ENCODE results near the gene OR9G4. TPM values are rescaled to one million over a fixed set of nuclear protein-coding genes. Genes with fewer than 3 reads are reported as not detected.

Gene OR9G4
- total and polyA plus RNA-seq, 10 of the 15 experiments (the other 5 are each of a cell fraction or from before 2014, with no cell fraction given): not detected

DNA sequence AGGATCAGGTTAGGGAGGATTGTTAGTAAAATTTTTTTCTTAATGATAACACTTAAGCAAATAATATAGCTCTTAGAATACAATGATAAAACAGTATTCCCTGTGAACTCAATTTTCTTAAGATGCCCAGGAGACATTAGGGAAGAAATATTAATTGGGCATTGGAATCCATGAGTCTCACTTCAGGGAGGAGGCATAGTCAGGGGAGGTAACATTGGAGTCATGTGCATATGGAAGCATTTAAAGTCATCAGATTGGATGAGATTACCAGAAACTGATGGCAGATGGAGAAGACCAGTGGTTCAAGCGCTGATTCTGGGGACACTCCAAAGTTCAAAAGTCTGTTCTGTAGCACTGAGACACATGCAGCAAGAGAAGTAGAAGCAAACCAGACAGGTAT is 49.7 kb downstream of the OR9G4 start, which contains the start of gene OR9G1:
Gene OR9G1, plus strand, starts transcription at position 301 of the 400 bp plus-strand sequence. CDS start 1,293 bp downstream, outside the sequence.
- ChIA-PET POLR2A (no interaction called here), RAD21 (ENCODE audit: unreplicated experiment) (no interaction called here), SMC1A (ENCODE audit: uncharacterized antibody, unreplicated experiment) (no interaction called here), CTCF (no interaction called here)
- H3K4me3 ChIP-seq: no peak within 1 kb of the TSS
- H3K27ac ChIP-seq (ENCODE audit: control insufficient read depth, insufficient read depth): no peak within 1 kb of the TSS
- BruUV-seq (replicated peaks): no TSS peak
- H3K27me3 ChIP-seq (replicated peaks in 1 of 2; ENCODE audit: control insufficient read depth in 2 of 2, insufficient read depth in 2 of 2, low read length in 1 of 2): no peaks in the 10 kb centered on the region
- 33% methylated on average over 1 of the region's 1 CpG for WGBS (ENCODE audit: insufficient coverage, insufficient replicate concordance, low lambda C conversion rate, missing lambda C conversion rate)
- H2AFZ ChIP-seq (ENCODE audit: control insufficient read depth, low read depth, low read length): no peak within 1 kb of the TSS
- no peaks in the 10 kb centered on the region for H3K79me2 ChIP-seq (ENCODE audit: control insufficient read depth, insufficient read depth, low read length)
- no peak for FAIRE-seq
- no peaks in the 10 kb centered on the region for H3K9me3 ChIP-seq (replicated peaks; ENCODE audit: control insufficient read depth, insufficient read depth, low read length)
- no peaks in the 10 kb centered on the region for H3K4me1 ChIP-seq (ENCODE audit: control insufficient read depth, insufficient read depth, low read length)
- no peak for DNase-seq (ENCODE audit: low read depth, low spot score)
- intact Hi-C loops (cut with micrococcal nuclease; ENCODE audit: unreplicated experiment): no loop called here
- H4K20me1 ChIP-seq (ENCODE audit: control insufficient read depth, insufficient read depth): no peaks in the 10 kb centered on the region
- no peak for ATAC-seq
- H3K9ac ChIP-seq (ENCODE audit: control insufficient read depth, insufficient read depth, low read length): no peak within 1 kb of the TSS
- in situ Hi-C loops (cut with MboI): no loop called here
- H3K4me2 ChIP-seq (ENCODE audit: control insufficient read depth, insufficient read depth): no peak within 1 kb of the TSS
- H3K36me3 ChIP-seq (ENCODE audit: control insufficient read depth in 2 of 2, insufficient read depth in 2 of 2, low read length in 1 of 2): no peaks in the 10 kb centered on the region
- no peak for TF ChIP-seq BRCA1 (IDR thresholded peaks at IDR 0.05; ENCODE audit: low read depth, low read length)
- TF ChIP-seq, protein P1, sequence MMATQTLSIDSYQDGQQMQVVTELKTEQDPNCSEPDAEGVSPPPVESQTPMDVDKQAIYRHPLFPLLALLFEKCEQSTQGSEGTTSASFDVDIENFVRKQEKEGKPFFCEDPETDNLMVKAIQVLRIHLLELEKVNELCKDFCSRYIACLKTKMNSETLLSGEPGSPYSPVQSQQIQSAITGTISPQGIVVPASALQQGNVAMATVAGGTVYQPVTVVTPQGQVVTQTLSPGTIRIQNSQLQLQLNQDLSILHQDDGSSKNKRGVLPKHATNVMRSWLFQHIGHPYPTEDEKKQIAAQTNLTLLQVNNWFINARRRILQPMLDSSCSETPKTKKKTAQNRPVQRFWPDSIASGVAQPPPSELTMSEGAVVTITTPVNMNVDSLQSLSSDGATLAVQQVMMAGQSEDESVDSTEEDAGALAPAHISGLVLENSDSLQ (IDR thresholded peaks at IDR 0.05): no peak
- TF ChIP-seq BMI1 (IDR thresholded peaks at IDR 0.05; ENCODE audit: borderline replicate concordance): no peak
- TF ChIP-seq JUND (IDR thresholded peaks at IDR 0.05; ENCODE audit: low read depth, low read length): no peak
- TF ChIP-seq IKZF1 (conservative IDR thresholded peaks at IDR 0.05): no peak
- TF ChIP-seq, protein P2, sequence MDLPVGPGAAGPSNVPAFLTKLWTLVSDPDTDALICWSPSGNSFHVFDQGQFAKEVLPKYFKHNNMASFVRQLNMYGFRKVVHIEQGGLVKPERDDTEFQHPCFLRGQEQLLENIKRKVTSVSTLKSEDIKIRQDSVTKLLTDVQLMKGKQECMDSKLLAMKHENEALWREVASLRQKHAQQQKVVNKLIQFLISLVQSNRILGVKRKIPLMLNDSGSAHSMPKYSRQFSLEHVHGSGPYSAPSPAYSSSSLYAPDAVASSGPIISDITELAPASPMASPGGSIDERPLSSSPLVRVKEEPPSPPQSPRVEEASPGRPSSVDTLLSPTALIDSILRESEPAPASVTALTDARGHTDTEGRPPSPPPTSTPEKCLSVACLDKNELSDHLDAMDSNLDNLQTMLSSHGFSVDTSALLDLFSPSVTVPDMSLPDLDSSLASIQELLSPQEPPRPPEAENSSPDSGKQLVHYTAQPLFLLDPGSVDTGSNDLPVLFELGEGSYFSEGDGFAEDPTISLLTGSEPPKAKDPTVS (IDR thresholded peaks at IDR 0.05; ENCODE audit: low read depth, low read length): no peak
- no peak for TF ChIP-seq BHLHE40 (IDR thresholded peaks at IDR 0.05; ENCODE audit: borderline replicate concordance in 1 of 2, low read depth in 2 of 2, low read length in 1 of 2)
- no peak for TF ChIP-seq STAT3 (IDR thresholded peaks at IDR 0.05; ENCODE audit: low read depth, low read length)
- TF ChIP-seq POLR2AphosphoS2 (IDR thresholded peaks at IDR 0.05; ENCODE audit: low read depth, low read length): no peak
- no peak for TF ChIP-seq YBX1 (IDR thresholded peaks at IDR 0.05)
- TF ChIP-seq SMC3 (IDR thresholded peaks at IDR 0.05; ENCODE audit: borderline replicate concordance, low read length): no peak
- TF ChIP-seq ETV6 (conservative IDR thresholded peaks at IDR 0.05 in 1 of 2, IDR thresholded peaks at IDR 0.05 in 1 of 2; ENCODE audit: borderline replicate concordance in 1 of 2, low read depth in 1 of 2): no peak
- no peak for TF ChIP-seq EZH2 (IDR thresholded peaks at IDR 0.05; ENCODE audit: borderline replicate concordance, control insufficient read depth, low read depth, low read length)
- TF ChIP-seq ZNF217 (IDR thresholded peaks at IDR 0.05): no peak
- TF ChIP-seq DPF2 (IDR thresholded peaks at IDR 0.05): no peak
- no peak for TF ChIP-seq NR2C2 (IDR thresholded peaks at IDR 0.05; ENCODE audit: borderline replicate concordance, control insufficient read depth, insufficient read length, low read depth)
- TF ChIP-seq, protein P3, sequence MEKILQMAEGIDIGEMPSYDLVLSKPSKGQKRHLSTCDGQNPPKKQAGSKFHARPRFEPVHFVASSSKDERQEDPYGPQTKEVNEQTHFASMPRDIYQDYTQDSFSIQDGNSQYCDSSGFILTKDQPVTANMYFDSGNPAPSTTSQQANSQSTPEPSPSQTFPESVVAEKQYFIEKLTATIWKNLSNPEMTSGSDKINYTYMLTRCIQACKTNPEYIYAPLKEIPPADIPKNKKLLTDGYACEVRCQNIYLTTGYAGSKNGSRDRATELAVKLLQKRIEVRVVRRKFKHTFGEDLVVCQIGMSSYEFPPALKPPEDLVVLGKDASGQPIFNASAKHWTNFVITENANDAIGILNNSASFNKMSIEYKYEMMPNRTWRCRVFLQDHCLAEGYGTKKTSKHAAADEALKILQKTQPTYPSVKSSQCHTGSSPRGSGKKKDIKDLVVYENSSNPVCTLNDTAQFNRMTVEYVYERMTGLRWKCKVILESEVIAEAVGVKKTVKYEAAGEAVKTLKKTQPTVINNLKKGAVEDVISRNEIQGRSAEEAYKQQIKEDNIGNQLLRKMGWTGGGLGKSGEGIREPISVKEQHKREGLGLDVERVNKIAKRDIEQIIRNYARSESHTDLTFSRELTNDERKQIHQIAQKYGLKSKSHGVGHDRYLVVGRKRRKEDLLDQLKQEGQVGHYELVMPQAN (conservative IDR thresholded peaks at IDR 0.05): no peak
- TF ChIP-seq, protein P4, sequence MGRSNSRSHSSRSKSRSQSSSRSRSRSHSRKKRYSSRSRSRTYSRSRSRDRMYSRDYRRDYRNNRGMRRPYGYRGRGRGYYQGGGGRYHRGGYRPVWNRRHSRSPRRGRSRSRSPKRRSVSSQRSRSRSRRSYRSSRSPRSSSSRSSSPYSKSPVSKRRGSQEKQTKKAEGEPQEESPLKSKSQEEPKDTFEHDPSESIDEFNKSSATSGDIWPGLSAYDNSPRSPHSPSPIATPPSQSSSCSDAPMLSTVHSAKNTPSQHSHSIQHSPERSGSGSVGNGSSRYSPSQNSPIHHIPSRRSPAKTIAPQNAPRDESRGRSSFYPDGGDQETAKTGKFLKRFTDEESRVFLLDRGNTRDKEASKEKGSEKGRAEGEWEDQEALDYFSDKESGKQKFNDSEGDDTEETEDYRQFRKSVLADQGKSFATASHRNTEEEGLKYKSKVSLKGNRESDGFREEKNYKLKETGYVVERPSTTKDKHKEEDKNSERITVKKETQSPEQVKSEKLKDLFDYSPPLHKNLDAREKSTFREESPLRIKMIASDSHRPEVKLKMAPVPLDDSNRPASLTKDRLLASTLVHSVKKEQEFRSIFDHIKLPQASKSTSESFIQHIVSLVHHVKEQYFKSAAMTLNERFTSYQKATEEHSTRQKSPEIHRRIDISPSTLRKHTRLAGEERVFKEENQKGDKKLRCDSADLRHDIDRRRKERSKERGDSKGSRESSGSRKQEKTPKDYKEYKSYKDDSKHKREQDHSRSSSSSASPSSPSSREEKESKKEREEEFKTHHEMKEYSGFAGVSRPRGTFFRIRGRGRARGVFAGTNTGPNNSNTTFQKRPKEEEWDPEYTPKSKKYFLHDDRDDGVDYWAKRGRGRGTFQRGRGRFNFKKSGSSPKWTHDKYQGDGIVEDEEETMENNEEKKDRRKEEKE (IDR thresholded peaks at IDR 0.05): no peak
- no peak for TF ChIP-seq EED (IDR thresholded peaks at IDR 0.05; ENCODE audit: low read depth)

Data from GM12878 (cell line).